Amygdala (tissue), 56 donors: ENCODE measurements around the gene TUFM.
"Not testable (repeated sequence)": the region's sequence is repeated elsewhere in the genome, so short reads cannot be mapped to it uniquely, and the experiment has no call there.

ENCODE experiments used
- DNase-seq, 56 donors: peaks; one replicate each; lab custom pipeline; 2025; lab: John Stamatoyannopoulos, UW

The TUFM gene

DNA sequence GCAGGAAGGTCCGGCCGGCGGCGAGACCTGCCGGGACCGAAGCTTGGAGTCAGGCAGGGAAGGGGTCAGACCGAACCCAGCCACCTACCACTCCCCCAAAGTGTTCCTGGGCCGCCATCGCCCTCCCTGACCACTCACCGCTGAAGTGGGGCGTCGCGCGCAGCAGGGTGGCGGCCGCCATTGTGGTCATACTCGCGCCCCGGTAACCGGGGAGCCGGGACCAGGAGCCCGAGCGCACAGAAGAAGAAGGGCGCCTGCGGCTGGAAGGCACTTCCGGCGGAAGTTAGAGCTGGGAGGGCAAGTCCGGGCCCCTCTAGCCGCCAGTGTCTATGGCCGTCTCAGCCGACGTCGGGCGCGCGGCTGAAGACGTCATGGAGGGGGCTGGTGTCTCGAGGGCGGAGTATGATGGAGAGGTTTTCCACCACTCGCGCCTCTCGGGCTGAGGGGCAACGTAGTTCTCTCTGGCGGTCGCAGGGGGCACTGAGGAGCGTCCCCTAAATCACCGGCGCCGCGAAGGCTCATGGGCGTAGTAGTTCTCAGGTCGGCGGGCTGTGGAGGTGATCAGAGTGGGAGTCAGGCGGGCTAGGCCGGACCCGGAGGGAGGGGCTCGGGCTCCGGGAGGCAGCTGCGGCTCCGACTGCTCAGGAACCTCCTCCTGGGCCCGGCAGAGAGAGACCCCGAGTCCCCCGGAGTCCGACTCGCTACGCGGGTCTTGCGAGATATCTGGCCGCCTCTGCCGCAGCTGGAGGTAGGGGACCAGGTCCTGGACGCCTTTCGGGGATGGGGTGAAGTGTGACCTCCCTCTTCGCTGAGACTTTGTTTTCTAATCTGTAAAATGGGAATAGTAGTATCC, at the start of gene TUFM:
TSS of gene TUFM (minus strand) at position 269 of the 853 bp plus-strand sequence. CDS start at position 190, 79 bp downstream.
- peak; percentile 79 to 100 (median 98) for DNase-seq

DNA sequence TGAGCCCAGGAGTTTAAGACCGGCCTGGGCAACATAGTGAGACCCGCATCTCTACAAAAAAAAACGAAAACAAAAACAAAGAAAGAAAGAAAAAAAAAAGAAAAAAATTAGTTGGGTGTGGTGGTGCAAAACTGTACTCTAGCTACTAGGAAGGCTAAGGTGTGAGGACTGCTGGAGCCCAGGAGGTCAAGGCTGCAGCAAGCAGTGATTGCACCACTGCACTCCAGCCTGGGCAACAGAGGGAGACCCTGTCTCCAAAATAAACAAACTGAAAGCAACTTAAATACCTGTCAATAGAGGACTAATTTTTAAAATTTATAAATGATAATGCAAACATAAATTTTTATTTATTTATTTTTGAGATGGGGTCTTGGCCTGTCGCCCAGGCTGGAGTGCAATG, 49.5 kb upstream of the TUFM start:
- no peak for DNase-seq

DNA sequence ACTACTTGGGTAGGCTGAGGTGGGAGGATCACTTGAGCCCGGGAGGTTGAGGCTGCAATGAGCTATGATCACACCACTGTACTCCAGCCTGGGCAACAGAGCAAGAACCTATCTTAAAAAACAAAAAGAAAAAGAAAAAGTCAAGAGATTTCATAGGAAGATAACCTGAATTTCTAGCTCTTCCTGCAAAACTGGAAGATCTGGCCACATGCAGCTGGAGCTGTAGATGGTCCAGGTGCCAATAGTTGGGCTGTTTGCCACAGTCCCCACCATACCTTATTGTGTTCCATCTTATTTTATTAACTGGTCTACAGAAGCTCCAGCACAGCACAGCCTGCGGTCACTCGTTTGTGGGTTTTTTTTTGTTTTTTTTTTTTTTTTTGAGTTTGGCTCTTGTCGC, 47.1 kb upstream of the TUFM start:
- DNase-seq = no peak

DNA sequence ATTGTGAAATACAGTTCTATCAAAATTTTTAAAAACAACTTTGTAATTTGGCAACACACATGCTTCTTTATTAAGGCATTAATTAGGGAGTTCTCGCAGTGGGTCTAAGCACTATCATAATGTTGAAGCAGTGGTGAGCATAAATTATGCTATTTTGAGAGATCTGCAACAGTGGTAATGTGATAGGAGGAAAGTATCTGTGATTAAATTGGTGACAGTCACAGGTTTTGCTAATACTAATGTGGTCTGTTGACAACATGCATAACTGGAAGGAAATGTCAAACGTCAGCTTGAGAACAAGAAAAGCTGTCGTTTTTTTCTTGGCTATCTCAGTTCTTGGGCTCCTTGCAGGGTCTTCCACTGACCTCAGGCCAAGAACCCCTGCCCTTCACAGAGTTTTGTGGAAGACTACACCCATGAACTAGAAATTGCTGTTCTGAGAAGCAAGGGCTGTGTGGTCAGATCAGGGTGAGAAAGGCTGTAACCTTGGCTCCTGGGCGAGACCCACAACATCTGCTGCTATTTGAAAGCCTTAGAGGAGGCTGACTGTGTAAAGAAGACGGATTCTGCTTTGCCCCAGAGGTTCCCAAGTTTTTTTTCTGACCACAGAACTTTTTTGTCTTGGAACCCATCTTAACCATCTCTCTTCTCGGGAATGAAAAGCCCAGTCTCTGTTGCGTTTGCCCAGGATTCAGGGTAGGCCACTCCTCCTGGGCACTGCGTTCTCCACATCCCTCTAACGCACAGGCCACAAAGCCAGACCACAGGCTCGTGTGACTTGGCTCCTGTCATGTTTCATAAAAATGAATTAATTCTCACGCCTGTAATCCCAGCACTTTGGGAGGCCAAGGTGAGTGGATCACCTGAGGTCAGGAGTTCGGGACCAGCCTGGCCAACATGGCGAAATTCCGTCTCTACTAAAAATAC, 46.1 kb upstream of the TUFM start:
- DNase-seq = no peak

DNA sequence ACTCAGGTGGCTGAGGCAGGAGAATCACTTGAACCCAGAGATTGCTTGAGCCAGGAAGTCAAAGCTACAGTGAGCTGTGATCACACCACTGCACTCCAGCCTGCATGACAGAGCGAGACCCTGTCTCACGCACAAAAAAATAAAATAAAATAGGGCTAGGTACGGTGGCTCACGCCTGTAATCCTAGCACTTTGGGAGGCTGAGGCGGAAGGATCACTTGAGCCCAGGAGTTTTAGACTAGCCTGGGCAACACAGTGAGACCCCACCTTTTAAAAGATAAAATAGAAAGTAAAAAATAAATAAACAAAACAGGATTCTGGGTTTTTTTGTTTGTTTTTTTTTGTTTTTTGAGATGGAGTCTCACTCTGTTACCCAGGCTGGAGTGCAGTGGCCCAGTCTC, 44.2 kb upstream of the TUFM start:
- not testable (repeated sequence) for DNase-seq

DNA sequence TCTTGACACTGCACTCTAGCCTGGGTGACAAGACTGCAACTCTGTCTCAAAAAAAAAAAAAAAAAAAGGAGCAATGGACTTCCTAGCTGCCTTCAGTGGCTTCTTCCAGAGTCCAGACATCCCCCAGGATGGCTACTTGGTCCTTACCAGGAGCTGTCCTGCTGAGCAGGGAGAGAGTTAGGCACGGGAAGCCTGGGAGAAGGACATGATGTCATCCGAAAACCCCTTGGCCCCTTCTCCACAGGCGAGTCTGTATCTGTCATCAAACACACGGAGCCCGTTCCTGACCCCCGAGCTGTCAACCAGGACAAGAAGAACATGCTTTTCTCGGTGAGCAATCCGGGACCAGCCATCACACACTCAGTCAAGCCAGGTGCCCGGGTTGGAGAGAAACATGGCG, 40.8 kb upstream of the TUFM start:
- DNase-seq = no peak

DNA sequence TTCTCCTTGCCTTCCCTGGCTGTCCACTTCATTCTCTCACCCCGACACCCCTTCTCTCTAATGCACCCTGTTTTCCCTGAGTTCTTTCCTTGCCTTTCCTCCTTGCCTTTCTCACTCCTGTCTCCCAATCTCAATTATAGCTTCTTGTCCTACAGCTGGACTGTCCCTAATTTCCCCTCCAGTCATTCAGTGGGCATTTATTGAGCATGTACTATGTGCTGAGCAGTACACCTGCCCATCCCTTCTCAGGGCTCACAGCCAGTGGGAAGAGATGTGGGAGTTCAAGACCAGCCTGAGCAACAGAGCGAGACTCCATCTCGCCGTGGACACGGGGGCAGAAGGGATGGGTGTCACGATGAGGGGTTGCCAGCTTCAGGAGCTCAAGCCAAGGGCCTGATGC, 37.9 kb upstream of the TUFM start:
- no peak for DNase-seq

DNA sequence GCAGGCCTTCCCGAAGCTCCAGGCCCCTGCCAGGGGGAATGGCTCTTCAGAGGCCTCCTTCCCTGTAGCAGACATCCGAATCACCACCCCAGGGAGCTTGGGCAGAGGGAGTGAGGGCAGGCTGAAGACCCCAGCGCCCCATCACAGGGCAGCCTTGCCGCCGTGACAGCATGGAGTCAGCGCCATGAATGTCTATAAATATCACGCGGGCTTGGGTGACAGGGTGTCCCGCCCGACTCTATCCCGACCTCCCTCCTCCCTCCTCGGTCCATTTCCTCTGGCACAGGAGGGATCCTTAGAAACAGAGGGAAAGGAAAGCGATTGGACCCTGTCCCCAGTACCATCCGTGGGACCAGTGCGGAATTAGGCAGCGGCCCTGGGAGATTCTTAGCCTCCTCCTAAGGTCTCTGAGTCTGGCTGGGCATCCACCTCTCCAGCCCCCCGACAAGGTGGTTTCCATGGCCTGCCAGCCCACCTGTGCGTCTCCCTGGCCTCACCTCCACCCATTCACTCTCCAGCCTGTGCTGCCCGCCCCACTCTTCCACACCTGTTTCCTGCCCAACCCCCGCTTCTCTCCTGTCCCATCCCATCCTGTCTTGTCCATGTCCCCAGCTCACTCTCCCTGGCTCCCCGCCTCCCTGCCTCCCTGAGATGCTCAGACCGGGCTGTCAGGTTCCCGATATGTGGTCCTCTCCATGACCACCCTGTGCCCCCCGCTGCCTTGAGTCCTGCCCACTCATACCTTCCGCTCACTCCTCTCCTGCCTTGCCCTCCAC, 37.3 kb upstream of the TUFM start:
- no peak for DNase-seq

DNA sequence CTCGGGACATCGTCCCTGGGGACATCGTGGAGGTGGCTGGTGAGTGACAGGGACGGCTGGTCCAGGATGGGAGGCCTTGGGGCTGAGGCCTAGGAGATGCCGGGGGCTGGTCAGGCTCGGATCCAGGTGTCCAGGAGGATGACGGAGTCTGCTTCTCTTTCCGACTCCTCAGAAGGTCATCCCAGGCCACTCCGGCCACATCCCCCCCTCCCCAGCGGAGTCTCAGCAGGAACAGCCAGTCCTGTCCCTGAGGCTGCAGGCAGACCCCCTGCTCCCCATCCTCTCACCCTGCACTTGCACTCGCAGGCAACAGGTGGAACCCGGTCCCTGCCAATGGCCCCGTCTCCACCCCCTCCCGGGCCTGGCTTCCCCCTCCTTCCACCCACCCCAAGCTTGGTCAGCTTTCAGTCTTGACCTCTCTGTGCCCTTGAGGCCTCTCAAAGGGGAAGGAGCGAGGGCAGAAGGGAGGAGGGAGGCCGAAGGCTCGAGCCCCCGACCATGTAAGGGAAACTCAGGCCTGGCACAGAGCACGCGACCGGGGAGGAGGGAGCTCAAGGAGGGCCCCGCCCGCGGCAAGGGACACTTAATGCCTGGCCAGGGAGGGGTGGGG, 36.5 kb upstream of the TUFM start:
- DNase-seq = no peak

DNA sequence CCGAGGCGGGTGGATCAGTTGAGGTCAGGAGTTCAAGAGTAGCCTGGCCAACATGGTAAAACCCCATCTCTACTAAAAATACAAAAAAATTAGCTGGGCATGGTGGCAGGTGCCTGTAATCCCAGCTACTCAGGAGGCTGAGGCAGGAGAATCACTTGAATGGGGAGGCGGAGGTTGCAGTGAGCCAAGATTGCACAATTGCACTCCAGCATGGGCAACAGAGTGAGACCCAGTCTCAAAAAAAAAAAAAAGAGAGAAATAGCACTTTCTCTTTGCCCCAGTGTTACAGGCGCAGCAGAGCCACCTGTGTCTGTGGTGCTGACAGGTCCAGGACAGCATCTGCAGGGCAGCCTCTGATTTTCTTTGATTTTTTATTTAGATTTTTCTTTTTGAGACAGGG, 35.4 kb upstream of the TUFM start:
- not testable (repeated sequence) for DNase-seq

DNA sequence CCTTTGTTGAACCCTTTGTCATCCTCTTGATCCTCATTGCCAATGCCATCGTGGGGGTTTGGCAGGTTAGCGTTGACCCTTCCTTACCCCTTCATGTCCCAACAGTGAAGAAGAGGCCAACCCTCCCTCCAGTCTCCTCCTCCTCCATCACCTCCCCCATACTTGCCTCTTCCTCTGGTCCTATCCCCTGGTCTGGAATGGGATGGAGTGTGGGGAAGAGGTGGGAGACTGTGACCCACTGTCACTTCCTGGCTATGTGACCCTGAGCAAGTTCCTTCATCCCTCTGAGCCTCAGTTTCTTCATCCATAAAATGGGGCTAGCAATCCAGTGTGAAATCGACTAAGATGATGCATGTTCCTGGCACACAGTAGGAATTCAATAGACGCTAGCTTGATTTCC, 34.8 kb upstream of the TUFM start:
- DNase-seq = no peak

DNA sequence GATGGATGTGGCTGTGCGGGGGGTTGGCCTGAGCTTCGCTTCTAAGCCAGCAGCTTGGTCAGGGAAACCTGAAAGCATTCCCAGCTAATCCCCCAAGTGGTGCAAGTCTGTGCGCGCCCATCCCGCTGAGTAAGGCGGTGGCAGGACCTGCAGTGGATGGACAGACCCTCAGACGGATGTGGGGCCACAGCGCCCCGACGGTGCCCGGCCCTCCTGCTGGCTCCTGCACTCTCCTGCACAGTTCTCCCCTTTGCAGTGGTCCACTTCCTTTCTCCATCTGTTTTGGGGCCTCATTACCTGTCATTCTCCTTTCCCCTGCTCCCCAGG, 34.4 kb upstream of the TUFM start:
- DNase-seq = no peak

DNA sequence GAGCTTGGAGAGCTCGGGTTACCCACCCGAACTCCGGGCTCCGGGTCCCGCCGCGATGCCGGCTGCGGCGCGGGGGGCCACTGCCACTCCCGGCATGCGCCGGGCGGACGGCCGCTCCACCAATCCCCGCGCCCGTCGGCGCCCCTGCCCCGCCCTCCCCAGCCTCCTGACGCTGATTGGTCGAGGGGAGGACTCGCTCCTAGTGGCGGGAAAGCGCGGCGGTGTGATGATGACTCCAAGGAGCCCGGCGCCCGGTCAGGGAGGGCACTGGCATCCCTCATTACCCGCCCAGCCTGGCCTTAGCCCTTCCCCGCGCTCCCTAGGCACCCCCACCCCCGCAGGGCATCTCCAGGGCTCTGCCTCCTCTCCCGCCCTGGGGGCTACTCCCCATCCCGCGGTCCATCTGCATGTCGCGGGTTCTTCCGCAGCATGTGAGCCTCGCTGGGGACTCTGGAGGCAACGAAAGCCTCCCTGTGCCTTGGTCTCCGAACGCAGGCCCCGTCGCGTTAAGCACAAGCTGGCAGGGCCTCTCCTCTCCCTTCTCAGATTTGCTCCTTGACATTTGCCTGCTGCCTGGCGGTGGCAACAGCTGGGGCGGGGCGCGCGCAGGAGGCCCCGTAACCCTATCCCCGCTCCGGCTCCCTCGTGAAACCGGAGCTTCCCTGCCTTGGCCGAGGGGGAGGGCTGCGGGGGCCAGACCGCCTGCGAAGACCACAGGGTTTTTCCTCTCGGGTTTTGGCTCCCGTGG, 33.9 kb upstream of the TUFM start:
- peak in 55 of 56 donors; percentile 32 to 92 (median 74) for DNase-seq

DNA sequence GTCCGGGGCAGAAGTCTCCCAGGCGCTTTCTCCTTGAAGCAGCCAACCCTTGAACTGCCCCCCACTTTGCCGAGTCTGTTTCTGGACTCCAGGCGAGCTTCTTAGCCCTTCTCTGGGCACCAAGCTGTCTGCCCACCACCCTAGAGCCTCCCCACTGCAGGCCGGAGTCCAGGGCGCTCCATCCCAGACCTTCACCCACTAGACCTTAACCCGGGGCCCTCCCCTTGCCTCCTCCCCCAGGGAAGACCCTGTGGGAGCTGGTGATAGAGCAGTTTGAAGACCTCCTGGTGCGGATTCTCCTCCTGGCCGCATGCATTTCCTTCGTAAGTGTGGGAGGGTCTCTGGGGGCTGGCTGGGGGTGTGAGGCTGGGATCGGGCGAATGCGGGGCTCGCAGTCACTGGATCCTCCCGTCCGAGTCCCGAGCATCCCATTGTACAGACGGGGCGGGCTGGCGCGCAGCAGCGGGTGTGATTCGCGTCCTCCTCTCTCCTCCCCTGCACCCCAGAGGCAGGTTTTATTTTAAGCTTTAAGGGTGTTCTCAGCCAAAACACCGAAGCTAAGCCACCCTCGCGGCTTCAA, 33.2 kb upstream of the TUFM start:
- peak in 2 of 56 donors; percentile 39 to 55 for DNase-seq

DNA sequence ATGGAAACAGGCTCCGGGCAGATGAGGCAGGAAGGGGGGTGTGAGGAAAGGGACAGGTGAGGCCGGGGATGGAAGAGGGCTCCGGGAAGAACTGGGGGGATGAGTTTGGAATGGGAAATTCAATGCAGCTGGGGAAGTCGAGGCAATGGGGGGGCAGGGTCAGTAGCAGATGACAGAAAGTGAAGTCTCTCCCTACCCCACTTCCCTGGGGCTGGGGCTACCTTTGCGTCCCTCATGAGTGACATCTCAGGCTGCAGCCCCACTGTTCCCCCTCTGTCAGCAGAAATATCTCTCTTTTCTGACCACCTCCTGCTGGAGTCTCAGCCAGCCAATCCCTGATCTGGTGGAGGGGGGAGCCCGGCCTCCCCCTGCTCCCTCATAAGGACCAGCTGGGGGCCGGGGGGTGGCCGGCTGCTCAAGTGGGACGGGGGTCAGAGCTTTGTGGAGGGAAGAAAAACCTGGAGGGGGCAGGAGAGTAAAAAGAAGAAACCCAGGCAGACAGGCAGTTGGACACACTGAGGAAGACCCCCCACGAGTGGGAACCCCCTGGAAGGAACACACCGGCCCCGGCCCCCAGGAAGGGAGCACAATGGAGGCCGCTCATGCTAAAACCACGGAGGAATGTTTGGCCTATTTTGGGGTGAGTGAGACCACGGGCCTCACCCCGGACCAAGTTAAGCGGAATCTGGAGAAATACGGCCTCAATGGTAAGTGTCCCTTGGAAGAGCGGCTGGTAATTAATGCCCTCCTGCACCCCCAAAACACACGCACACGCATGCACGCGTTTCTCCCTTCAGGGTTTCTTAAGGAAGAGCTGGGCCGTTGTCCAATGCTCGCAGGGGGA, 32.2 kb upstream of the TUFM start, which contains the start of gene ATP2A1:
TSS of gene ATP2A1 (plus strand) at position 406 of the 844 bp plus-strand sequence. CDS start at position 590, 184 bp downstream.
- no peak for DNase-seq

DNA sequence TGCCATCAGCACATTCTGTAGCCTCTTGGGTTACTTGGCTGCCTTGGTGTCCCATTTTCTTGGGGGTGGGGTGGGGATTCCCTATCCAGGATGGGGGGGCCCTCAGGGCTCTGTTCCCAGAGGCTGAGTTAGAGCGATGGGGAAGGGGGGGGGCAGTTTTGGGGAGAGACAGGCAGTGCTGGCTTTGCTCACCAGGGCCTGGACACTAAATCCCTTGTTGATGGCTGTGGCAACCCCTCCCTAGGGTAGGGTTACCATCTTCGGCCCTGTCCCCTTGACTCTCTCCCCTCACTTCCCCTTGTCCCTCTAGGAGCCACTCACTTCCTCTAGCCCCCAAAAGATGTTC, 31.5 kb upstream of the TUFM start:
- DNase-seq = no peak

DNA sequence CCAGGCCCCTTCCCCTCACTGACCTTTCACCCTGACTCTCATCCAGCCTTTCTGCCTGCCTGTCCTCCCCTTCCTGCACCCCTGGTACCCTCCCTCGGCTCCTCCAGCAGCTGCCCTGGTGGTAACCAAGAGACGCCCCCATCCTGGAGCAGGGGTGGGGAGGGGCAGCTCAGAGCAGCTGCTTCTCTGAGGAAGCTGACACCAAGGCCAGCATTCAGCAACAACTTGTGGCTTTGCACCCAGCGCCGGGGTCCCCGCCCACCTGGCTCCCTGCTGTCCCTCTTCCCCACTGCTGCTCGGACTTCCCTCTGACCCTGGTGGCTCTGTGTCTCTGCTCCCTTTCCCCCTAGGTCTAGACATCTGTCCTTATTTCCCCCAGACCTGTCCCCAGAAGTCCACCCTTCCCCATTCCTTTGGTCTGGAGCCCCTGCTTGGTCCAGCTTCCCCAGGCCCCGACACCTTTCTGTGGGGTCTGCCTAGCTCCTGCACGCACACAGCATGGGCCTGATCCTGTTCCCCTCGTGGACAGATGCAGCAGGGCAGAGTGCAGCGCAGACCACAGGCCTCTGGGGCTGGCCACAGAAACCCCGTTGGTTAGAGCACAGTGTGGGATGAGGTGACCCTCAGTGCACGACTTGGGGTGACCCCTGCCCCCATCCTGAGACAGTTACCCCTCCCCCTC, 31.0 kb upstream of the TUFM start:
- DNase-seq = no peak
